C4-2B (cell line): Measurements from ENCODE around the gene ME1.

Experiments used
- ZFX ChIP-seq: fragments of 450-650 bp; IDR thresholded peaks from 2 replicates; pipeline ENCODE4 v1.6.1; 2017
- TF ChIP-seq, protein P1 (sequence below): fragments of 450-650 bp; conservative IDR thresholded peaks from 2 replicates; pipeline ENCODE4 v1.5.1; 2017; ENCODE audit warnings: mild to moderate bottlenecking

DNA sequence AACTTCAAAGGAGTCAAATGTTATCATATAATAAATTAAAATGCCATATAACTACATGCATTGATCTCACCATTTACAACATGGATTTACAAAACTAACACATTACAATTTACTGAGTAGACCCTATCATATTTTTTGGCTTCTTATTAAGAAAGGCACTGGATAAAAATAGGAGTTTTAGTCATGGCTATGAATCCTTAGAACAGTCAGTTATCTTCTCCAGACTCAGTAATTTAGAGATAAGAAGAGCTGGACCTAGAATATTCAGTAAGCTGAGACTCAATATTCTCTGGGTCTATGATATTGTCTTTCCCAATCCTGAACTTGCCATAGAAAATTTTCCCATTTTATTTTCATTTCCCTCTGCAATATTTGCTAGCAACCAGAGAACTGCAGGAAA, 62.3 kb downstream of the ME1 start:
- TF ChIP-seq, protein P1, sequence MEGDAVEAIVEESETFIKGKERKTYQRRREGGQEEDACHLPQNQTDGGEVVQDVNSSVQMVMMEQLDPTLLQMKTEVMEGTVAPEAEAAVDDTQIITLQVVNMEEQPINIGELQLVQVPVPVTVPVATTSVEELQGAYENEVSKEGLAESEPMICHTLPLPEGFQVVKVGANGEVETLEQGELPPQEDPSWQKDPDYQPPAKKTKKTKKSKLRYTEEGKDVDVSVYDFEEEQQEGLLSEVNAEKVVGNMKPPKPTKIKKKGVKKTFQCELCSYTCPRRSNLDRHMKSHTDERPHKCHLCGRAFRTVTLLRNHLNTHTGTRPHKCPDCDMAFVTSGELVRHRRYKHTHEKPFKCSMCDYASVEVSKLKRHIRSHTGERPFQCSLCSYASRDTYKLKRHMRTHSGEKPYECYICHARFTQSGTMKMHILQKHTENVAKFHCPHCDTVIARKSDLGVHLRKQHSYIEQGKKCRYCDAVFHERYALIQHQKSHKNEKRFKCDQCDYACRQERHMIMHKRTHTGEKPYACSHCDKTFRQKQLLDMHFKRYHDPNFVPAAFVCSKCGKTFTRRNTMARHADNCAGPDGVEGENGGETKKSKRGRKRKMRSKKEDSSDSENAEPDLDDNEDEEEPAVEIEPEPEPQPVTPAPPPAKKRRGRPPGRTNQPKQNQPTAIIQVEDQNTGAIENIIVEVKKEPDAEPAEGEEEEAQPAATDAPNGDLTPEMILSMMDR, result no peak
- TF ChIP-seq ZFX, result no peak
